HG03460 (cell line): ENCODE measurements around the gene GNE.
"Not testable (repeated sequence)": the region's sequence is repeated elsewhere in the genome, so short reads cannot be mapped to it uniquely, and the experiment has no call there.

ENCODE experiments used
- ATAC-seq: cut with Tn5 transposase; IDR thresholded peaks from one replicate; pipeline ENCODE4 v1.9.1; 2021; ENCODE audit not compliant: unreplicated experiment

GNE gene

DNA sequence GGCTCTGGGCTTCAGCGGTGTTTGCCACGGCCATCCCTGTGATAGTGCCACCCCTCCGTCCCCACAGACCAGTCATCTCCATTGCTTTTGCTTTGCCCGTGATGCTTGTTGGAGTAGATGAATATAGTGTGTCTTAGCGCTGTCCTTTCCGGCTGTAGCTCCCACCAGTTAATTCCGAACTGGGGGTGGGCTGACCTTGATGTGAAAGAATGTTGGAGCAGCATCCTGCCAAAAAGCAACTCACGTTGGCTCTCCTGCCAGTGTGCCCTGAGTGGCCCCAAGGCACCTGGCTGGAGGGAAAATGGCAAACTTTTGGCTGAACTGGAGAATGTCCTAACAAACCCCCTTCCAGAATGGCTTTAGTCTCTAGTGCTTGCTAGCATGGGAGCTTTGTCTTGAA lies 47.5 kb downstream of the GNE start:
- ATAC-seq = no peak

GRCh38 chr9:36208521-36209253 lies 49.6 kb downstream of the GNE start:
- ATAC-seq = no peak

DNA sequence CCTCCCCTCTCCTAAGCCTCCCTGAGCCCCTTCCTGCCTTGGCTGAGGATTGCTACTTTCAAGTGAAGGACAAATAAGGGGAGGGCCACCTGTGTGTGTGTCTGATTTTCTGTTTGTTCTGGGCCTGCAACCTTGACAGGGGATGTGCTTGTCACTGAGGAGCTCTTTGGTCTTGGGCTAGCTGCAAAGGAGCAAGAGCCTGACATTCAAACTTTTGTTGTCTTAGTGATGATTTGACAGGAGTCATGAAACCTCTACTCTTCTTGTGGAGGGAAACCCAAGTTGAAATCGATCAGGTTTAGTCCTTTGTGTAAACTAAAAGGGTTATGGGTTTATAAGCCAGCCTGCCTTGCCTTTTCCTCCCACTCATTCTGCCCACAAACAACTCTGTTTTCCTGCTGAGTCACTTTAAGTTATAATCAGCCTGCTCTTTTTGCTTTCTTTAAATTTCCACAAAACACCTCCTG lies 50.7 kb downstream of the GNE start:
- ATAC-seq = no peak

DNA sequence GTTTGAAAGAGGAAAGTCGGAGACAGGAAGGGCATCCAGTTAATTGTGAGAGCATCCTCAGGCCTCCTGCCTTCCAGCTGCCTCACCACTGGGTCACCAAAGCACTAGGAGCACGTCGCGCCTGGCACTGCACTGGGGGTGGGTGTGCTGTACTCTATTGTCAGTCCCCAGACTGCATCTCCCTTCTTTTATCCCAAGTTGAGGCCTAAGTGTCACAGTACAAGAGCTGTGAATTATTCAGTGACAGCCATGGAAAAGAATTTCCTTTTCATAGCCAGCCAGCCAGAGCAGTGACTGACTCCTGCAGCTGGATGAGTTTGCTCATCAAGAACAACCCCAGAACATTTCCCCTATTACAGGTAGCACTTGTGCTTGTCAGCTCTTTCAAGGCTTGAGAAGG lies 51.2 kb downstream of the GNE start:
- no peak for ATAC-seq

DNA sequence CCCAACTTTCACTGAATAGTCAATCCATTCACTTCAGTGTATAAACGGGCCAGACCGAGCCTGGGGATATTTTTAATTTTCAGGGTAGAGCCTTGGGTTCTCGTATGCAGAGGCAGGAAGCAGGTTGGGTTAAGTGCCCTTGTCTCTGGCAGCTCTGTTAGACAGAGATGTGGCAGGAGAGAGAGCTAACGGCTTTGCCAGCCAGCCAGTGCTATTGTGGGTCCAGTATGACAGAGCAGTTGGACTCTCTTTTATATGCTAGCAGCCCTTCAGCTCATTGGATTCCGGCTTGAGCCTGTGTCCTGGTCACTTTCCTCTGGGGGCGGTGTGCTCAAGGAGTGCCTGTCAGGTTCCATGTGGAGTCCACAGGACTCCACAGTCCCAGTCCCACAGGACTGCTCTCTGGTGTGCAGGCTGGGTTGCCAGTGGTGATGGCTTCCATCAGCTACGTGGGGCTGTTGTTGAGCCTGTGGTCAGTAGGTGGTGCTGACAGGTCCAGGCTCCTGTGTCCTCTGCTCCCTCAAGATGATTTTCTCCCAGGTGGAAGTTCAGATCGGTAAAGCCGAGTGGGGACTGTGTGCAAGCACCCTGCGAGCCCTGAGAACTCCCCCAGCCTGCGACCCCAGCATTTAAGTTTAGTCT lies 53.2 kb downstream of the GNE start:
- no peak for ATAC-seq

DNA sequence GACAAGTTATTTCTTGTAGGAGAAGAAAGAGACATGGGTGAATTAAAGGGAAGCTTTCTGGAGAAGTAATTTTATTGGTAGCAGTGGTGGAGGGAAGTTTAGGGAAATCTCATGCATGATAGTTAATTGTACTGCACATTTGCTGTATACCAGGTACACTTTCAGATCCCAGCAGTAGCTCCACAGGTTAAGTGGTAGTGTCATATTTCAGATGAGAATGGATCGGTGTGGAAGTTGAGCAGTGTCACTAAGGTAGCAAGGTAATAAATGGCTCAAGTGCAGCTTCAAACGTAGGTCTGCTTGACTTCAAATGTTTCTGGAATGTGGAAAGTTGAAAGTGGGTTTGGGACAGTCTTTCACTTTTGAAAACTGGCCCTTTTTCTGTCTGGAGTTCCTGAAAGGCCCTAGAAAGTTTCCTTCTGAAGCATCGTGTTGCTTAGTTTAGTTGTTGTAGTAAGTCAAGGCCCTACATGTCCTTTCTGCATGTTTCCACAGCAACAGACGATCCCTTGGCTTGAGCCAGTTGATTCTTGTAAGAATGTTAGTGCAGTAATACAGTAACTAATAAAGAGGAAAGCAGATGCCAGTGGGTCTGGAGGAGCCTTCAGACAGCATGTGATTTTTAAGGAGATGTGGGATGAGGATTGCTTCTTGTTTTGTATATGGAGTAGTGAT lies 63.8 kb downstream of the GNE start:
- ATAC-seq = no peak

GRCh38 chr9:36193023-36193422 lies 65.2 kb downstream of the GNE start:
- no peak for ATAC-seq

DNA sequence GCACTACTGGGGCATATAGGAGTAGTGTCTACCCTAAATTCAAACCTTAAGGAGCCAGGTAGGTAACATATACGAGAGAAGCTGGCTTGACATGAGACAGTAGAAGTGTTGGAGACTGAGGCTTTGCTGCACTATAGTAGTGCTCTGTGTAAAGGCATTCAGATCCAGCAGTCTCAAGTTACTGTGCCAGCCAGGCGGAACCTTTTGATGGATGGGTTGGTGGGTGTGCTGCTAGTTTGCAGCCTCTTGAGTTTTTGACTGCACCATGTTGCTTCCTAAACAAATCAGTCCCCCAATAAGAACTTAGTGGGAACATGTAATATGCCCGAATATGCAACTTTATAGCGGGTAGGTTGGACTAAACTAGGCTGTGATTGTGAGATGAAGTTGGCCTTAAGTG lies 66.1 kb downstream of the GNE start:
- no peak for ATAC-seq

GRCh38 chr9:36191686-36192085 lies 66.6 kb downstream of the GNE start:
- no peak for ATAC-seq

- ATAC-seq = peak; percentile 26
Measured at GRCh38 chr9:36191290-36191645, 67.0 kb downstream of the GNE start.

- peak; percentile 98 for ATAC-seq
Measured at GRCh38 chr9:36190388-36191289, 67.6 kb downstream of the GNE start, which contains the start of gene CLTA. Gene CLTA (plus strand): TSS chr9:36190921. CDS start chr9:36191057, 136 bp downstream.

DNA sequence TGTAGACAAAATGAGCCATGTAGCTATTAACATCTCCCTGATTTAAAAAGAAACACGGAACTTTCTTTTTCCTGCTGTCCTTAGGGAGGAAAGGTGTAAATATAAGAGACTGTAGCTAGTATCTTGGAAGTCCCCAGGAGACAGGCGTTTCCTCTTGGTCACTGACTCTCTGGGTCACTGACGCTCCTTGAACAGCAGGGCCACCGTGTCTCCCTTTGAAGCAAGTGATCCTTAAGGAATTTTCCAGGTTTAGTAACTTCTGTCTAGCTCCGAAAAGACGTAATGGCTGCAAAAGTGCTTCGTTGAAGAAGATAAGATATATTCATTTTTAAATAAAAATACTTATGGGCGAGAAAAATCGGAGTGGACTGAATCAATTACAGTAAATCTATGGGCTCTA lies 68.3 kb downstream of the GNE start:
- no peak for ATAC-seq

DNA sequence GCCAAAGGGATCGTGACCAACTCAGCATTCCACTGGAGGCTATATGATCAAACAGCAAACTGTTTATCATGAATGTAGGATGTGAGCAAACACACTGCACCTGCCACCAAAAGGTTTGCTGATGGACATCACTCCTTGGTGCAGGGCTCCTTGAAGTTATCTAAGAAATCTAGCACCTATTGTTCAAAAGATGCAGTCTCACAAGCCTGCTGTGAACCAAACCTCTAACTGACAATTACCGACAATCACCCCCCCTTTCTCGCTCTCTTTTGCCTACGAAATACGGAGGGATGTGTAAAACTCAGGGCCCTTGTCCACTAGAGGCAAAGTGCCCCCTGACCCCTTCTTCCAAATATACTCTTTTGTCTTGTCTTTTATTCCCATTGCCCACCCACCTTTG lies 70.0 kb downstream of the GNE start:
- no peak for ATAC-seq

- no peak for ATAC-seq
Measured at GRCh38 chr9:36187414-36187813, 70.8 kb downstream of the GNE start.

DNA sequence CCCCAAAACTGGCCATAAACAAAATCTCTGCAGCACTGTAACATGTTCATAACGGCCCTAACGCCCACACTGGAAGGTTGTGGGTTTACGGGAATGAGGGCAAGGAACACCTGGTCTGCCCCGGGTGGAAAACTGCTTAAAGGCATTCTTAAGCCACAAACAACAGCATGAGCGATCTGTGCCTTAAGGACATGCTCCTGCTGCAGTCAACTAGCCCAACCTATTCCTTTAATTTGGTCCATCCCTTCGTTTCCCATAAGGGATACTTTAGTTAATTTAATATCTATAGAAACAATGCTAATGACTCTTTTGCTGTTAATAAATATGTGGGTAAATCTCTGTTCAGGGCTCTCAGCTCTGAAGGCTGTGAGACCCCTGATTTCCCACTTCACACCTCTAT lies 78.0 kb downstream of the GNE start:
- ATAC-seq = not testable (repeated sequence)

DNA sequence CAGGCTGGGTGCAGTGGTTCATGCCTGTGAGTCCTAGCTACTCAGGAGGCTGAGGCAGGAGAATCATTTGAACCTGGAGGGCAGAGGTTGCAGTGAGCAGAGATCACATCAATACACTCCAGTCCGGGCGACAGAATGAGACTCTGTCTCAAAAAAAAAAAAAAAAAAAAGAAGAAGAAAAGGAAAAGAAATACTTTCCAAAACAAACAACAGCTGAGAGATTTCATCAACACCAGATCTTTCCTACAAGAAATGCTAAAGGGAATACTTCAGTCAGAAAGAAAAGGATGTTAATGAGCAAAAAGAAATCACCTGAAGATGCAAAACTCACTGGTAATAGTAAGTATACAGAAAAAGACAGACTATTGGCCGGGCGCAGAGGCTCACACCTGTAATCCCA lies 80.7 kb downstream of the GNE start:
- no peak for ATAC-seq

DNA sequence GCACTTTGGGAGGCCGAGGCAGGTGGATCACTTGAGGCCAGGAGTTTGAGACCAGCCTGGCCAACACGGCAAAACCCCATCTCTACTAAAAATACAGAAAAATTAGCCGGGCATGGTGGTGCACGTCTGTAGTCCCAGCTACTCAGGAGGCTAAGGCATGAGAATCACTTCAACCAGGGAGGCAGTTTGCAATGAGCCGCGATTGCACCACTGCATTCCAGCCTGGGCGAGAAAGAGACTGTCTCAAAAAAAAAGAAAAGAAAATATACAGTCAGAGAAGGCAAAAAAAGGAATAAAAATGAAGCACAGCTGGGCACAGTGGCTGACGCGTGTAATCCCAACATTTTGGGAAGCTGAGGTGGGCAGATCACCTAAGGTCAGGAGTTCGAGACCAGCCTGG lies 81.8 kb downstream of the GNE start:
- not testable (repeated sequence) for ATAC-seq

- not testable (repeated sequence) for ATAC-seq
Measured at GRCh38 chr9:36175209-36175608, 83.0 kb downstream of the GNE start.

DNA sequence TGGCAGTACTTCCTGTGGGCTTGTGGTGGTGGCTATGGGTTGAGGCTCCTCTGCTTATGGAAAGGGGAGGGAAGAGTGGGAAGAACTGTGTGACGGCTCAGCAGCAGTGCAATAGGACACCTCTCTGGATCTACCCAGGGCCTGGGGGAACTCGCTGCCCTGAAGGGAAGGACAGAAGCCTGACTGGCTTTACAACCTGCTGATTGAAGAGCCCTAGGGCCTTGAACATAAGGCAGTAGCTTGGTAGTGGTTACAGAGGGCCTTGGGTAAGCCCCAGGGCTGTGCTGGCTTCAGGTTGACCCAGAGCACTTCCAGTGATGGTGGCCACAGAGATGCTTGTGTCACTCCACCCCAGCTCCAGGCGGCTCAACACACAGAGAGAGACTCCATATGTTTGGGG lies 83.5 kb downstream of the GNE start:
- no peak for ATAC-seq

- no peak for ATAC-seq
Measured at GRCh38 chr9:36174271-36174670, 84.0 kb downstream of the GNE start.

DNA sequence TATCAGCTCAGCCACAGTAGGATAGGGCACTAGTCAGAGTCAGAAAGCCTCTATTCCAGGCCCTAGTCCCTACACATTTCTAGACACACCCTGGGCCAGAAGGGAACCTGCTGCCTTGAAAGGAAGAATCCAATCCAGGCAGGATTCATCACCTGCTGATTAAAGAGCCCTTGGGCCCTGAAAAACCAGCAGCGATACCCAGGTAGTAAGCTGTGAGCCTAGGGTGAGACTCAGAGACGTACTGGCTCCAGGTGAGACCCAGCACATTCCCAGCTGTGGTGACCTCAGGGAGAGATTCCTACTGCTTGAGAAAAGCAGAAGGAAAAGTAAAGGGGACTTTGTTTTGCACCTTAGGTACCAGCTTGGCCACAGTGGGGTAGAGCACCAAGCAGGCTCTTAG lies 84.4 kb downstream of the GNE start:
- ATAC-seq = no peak
